GM21825 (cell line): Measurements from ENCODE around the gene SMYD1.

ENCODE experiments used
- ATAC-seq: cut with Tn5 transposase; IDR thresholded peaks from one replicate; pipeline ENCODE4 v1.9.1; 2021; ENCODE audit warnings: mild to moderate bottlenecking, moderate library complexity; ENCODE audit not compliant: unreplicated experiment

SMYD1 gene

GRCh38 chr2:88086401-88086800 lies 18.8 kb downstream of the SMYD1 start:
- ATAC-seq, result no peak

GRCh38 chr2:88087073-88087472 lies 19.4 kb downstream of the SMYD1 start:
- no peak for ATAC-seq

DNA sequence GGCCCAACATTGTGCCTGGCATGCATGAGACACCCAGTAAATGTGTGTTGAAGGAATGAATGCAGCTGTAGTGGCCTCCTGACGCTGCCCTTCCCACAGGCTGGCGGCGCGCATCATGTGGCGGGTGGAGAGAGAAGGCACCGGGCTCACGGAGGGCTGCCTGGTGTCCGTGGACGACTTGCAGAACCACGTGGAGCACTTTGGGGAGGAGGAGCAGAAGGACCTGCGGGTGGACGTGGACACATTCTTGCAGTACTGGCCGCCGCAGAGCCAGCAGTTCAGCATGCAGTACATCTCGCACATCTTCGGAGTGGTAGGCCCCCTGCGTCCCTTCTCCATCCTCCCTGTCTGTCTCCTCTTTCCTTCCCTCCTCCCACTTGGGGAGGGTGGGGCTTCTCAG lies 20.1 kb downstream of the SMYD1 start:
- no peak for ATAC-seq

DNA sequence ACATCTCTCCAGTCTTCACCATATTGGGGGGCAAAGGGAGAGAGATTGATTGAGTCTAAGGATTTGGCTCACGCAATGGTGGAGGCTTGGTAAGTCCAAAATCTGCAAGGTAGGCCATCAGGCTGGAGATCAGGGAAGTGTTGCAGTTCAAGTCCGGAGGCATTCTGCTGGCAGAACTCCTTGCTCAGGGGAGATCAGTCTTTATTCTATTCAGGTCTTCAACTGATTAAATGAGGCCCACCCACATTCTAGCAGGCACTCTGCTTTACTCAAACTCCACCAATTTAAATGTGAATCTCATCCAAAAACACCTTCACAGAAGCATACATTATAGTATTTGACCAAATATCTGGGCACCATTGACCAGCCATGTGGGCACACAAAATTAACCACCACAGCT lies 21.4 kb downstream of the SMYD1 start:
- ATAC-seq, result no peak

- no peak for ATAC-seq
Observed at GRCh38 chr2:88090446-88091283, 23.0 kb downstream of the SMYD1 start.

DNA sequence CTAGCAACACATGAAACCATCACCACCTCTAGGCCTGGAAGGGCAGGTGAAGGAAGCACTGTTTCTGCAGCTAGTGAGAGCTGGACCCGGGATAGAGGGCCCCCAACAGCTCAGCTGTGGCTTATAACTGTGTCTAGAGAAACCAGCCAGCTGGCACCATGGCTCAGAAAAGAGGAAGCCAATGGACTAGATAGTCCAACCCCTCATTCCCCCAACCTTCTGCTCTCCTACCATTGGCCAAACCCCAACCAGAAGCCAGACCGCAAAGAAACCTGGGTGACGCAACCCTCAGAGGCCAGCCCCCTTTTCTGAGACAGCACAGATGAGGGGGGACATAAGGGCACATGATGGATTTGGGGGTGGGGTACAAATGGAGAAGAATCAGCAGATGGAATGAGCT lies 24.3 kb downstream of the SMYD1 start:
- ATAC-seq, result no peak

GRCh38 chr2:88092773-88093172 lies 25.1 kb downstream of the SMYD1 start:
- no peak for ATAC-seq

GRCh38 chr2:88095022-88095421 lies 27.4 kb downstream of the SMYD1 start:
- no peak for ATAC-seq

- no peak for ATAC-seq
Observed at GRCh38 chr2:88096708-88097107, 29.1 kb downstream of the SMYD1 start.

- ATAC-seq, result no peak
Observed at GRCh38 chr2:88097192-88097591, 29.6 kb downstream of the SMYD1 start.

DNA sequence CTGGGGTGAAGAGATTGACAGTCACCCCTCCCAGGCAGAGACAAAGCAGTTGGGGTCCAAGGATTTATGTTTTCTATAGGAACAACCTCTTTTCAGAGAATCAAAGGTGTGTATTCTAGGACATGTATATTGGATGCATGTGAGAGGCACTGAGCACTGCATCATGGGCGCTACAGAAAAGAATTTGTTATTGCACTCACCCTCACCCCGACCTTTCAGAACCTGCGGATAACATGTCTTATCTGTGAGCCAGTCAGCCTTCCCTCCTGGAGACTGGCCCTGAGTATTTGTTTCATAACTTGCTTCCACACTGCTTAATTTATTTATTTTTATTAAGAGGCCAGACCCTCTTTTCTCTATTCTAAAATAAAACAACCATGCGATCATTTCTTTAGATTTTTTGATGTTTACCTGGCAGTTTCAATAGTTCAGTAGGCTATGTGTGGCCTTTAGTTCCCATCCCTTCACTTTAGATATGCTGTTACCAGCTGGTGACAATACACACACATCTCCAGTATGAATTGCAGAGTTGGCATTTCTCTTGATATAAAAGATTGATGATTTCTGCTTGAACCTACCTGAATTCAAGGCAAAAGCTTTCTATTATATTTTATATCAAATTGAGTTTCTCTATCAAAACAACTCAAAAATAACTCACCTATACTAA lies 30.4 kb downstream of the SMYD1 start:
- ATAC-seq, result no peak

DNA sequence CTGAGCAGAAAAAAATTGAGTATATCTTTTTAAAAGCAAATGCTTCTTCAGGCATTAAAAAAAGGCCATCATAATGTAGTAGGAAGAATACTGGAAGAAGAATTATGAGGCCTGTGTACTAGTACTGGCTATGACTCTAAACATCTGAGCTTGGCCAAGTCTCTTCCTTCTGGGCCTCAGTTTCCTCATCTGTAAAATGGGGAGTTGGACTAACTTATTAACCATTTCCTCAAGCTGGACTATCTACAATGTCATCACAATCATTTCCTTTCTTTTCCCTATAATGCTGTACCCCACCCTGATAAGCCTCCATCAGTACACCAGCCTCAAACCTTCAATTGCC lies 30.9 kb downstream of the SMYD1 start:
- no peak for ATAC-seq

DNA sequence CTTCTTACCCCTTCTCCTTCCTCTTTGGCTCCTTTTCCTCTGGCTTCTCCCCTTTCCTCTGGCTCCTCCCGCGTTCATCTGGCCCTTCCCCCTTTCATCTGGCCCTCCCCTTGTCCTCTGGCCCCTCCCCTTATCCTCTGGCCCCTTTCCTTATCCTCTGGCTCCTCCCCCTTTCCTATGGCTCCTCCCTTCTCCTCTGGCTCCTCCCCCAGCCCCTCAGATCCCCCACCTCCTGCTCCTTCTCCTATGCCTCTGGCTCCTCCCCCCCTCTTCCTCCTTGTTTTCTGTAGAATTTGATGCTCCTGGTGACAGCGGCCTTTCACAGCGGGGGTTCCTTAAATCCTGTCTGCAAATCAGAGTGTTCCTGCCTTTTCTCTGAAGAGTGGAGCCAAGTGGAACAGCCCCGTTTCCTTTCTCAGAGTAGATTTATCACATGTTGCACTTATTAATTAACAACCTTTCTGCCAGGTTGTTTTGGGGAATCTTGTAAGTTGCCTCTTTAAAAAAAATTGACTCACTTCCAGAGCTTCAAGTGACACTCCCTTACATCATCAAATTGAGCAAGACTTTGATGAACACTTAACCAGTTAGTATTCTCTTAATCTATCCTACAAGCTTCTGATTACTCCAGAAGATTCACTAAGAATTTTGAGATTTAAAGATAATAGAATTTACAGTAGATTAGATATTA lies 32.3 kb downstream of the SMYD1 start:
- ATAC-seq, result no peak

- ATAC-seq, result no peak
Observed at GRCh38 chr2:88100489-88100858, 32.8 kb downstream of the SMYD1 start.

GRCh38 chr2:88108796-88109195 lies 41.2 kb downstream of the SMYD1 start:
- no peak for ATAC-seq

DNA sequence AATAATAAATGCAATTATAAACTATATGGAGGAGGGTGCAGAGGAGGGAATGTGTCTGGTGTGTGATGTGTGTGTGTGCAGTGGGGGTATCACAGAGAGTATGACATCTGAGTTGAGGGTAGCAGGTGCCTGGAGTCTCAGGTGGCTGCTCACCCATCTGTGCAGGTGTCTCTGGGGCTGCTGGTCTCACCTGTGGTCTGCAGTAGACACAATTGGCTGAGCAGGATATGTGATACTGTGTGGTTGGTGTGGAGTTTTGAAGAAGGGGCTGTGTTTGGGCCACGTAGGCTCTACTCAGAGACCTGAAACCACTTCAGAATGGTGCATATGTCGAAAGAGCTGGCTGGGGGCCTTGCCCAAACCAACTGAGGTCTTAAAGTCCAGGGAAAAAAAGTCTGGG lies 43.2 kb downstream of the SMYD1 start:
- no peak for ATAC-seq

DNA sequence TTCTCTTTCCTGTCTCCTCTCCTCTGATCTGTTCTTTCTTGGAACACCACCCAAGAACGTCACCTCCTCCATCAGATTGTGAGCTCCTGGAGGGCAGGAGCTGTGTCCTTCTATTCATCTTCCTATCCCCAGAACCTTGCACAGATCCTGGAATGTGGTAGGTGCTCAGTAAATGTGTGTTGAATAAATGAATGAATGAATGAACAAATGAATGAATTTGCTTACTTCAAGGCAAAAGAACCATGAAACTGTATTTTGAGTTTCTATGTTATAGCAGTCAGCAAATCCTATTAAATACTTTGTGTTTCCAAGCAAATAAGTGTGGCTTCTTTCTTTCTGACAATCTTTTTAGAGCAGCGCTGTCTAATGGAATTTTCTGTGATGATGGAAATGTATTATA lies 45.4 kb downstream of the SMYD1 start:
- ATAC-seq, result no peak

DNA sequence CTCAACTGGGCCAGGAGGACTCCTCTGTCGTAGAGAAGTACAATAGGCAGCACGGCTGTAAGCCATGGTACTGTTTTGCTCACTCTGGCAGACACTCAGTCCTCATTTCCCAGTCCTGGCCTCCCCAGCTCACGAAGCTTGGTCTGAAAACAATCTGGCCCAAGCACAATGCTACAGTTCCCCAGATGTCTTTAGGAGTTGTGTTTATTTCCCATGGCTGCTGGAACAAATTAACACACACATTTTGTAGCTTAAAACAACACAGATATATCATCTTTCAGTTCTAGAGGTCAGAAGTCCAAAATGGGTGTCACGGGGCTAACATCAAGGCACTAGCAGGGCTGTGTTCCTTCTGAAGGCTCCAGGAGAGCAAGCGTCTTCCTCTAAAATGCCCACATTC lies 47.3 kb downstream of the SMYD1 start:
- no peak for ATAC-seq

- ATAC-seq, result no peak
Observed at GRCh38 chr2:88115825-88116518, 48.3 kb downstream of the SMYD1 start.

DNA sequence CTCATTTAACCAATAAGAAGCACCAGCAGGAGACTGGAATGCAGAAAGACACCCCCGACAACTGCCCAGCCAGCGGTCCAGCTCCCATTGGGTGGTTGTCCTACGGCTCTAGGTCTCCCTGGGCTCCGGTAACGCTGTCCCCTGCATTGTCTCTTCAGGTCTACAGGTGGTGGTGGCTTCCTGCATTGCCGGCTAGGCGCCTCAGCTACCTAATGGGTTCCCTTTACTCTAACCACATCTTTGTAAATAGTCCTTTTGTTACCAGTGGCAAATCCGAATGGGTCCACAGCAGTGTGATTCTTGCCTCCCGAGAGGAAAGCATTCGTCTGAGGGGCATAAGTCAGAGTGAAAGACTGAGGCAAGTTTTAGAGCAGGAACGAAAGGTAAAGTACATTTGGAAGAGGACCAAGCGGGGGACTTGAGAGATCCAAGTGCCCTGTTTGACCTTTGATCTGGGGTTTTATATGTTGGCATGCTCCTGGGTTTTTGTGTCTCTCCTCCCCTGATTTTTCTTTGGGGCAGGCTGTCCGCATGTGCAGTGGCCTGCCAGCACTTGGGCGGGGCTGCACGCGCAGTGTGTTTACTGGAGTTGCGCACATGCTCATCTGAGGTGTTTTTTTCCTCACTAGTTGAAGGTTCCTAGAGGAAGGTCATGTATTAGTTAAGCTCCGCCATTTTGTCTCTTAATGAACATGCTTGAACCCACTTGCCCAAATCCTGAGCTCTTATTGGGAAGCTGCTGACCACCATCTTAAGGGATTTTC lies 49.2 kb downstream of the SMYD1 start:
- no peak for ATAC-seq

DNA sequence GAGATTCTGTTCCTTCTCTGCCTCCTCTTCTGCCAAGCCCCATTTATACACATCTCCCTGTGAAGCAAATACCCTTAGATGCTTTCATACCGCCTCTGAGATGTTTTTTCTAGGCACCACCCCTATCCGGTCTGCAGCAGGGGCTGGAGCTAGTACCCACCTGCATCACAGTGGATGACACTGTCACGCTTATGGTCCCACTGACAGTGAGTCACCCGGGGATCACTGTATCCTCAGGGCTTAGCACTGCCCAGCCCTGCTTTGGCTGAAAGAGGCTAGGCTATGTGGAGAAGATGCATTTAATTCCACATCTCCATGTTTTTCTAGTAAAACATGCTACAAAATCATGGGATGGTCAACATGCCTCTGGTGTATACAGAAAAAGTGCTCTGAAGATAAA lies 50.3 kb downstream of the SMYD1 start:
- no peak for ATAC-seq
